ACC112 (cell line): ENCODE results near the gene PLEKHB2.
"Not testable (repeated sequence)": the region's sequence is repeated elsewhere in the genome, so short reads cannot be mapped to it uniquely, and the experiment has no call there.

Experiments used
- H2AFZ ChIP-seq: fragments of 200-600 bp; sonication (generic); one replicate; pipeline ENCODE4 v1.6.0; 2017; ENCODE audit warnings: antibody characterized with exemption, low read length; ENCODE audit not compliant: unreplicated experiment
- H3K27ac ChIP-seq: fragments of 200-600 bp; sonication (generic); 2 replicates; pipeline ENCODE4 v1.5.1; 2014; ENCODE audit warnings: low read depth, mild to moderate bottlenecking, antibody characterized with exemption, low read length, moderate library complexity
- H3K27me3 ChIP-seq: fragments of 200-600 bp; sonication (generic); 2 replicates; pipeline ENCODE4 v1.6.1; 2014; ENCODE audit warnings: mild to moderate bottlenecking, antibody characterized with exemption, low read length, moderate library complexity, mixed read lengths; ENCODE audit not compliant: insufficient read depth
- H3K36me3 ChIP-seq: fragments of 200-600 bp; sonication (generic); 2 replicates; pipeline ENCODE4 v1.6.1; 2016; ENCODE audit warnings: mild to moderate bottlenecking, antibody characterized with exemption, low read length, moderate library complexity, mixed read lengths; ENCODE audit not compliant: insufficient read depth
- H3K4me1 ChIP-seq: fragments of 200-600 bp; sonication (generic); one replicate; pipeline ENCODE4 v1.6.1; 2016; ENCODE audit warnings: low read length, mixed read lengths; ENCODE audit not compliant: insufficient read depth, unreplicated experiment, control insufficient read depth
- H3K4me3 ChIP-seq: fragments of 200-600 bp; sonication (generic); 2 replicates; pipeline ENCODE4 v1.5.1; 2014; ENCODE audit warnings: mild to moderate bottlenecking, low read depth, low read length
- H3K79me2 ChIP-seq: fragments of 200-600 bp; sonication (generic); one replicate; pipeline ENCODE4 v1.6.0; 2016; ENCODE audit warnings: low read length; ENCODE audit not compliant: control insufficient read depth, unreplicated experiment, insufficient read depth

PLEKHB2 gene

GRCh38 chr2:131145040-131145439 lies 39.9 kb downstream of the PLEKHB2 start:
- peaks cover 8% of the 10 kb centered on the region for H3K79me2 ChIP-seq
- no peak overlapping the region for H2AFZ ChIP-seq
- H3K4me1 ChIP-seq, result no peaks in the 10 kb centered on the region
- H3K36me3 ChIP-seq, result peaks cover 35% of the 10 kb centered on the region
- no peak overlapping the region for H3K4me3 ChIP-seq
- no peaks in the 10 kb centered on the region for H3K27me3 ChIP-seq
- H3K27ac ChIP-seq, result no peak overlapping the region

- no peaks in the 10 kb centered on the region for H3K27me3 ChIP-seq
- H3K4me1 ChIP-seq, result no peaks in the 10 kb centered on the region
- H2AFZ ChIP-seq, result no peak overlapping the region
- no peak overlapping the region for H3K4me3 ChIP-seq
- H3K36me3 ChIP-seq, result peaks cover 28% of the 10 kb centered on the region
- H3K79me2 ChIP-seq, result peaks cover 8% of the 10 kb centered on the region
- H3K27ac ChIP-seq, result no peak overlapping the region
Measured at GRCh38 chr2:131146231-131146630, 41.1 kb downstream of the PLEKHB2 start.

GRCh38 chr2:131146749-131147148 lies 41.6 kb downstream of the PLEKHB2 start:
- no peak overlapping the region for H3K4me3 ChIP-seq
- peaks cover 28% of the 10 kb centered on the region for H3K36me3 ChIP-seq
- no peak overlapping the region for H3K27ac ChIP-seq
- H3K4me1 ChIP-seq, result no peaks in the 10 kb centered on the region
- H2AFZ ChIP-seq, result no peak overlapping the region
- peaks cover 8% of the 10 kb centered on the region for H3K79me2 ChIP-seq
- no peaks in the 10 kb centered on the region for H3K27me3 ChIP-seq

GRCh38 chr2:131148426-131148825 lies 43.3 kb downstream of the PLEKHB2 start:
- Histone ChIP-seq H3K27me3 (no peaks in the 10 kb centered on the region), H3K36me3 (peaks cover 19% of the 10 kb centered on the region; the same call in 1 of the 2 replicates), H3K4me1 (no peaks in the 10 kb centered on the region), H3K27ac (no peak overlapping the region), H3K4me3 (no peak overlapping the region), H3K79me2 (peaks cover 4% of the 10 kb centered on the region), H2AFZ (no peak overlapping the region)

- H2AFZ ChIP-seq, H3K4me3 ChIP-seq, H3K27me3 ChIP-seq, H3K27ac ChIP-seq, H3K36me3 ChIP-seq, H3K4me1 ChIP-seq, H3K79me2 ChIP-seq: not testable (repeated sequence)
Measured at GRCh38 chr2:131150109-131150508, 45.0 kb downstream of the PLEKHB2 start.

GRCh38 chr2:131151398-131151797 lies 46.3 kb downstream of the PLEKHB2 start:
- no peak overlapping the region for H3K27ac ChIP-seq
- 0 out of 2 replicates have a peak, but pooled peaks cover 7% of the 10 kb centered on the region for H3K36me3 ChIP-seq
- no peak overlapping the region for H3K4me3 ChIP-seq
- H3K27me3 ChIP-seq, result no peaks in the 10 kb centered on the region
- H3K4me1 ChIP-seq, result no peaks in the 10 kb centered on the region
- no peak overlapping the region for H2AFZ ChIP-seq
- H3K79me2 ChIP-seq, result no peaks in the 10 kb centered on the region

GRCh38 chr2:131152074-131152473 lies 46.9 kb downstream of the PLEKHB2 start:
- Histone ChIP-seq H3K79me2 (no peaks in the 10 kb centered on the region), H3K4me3 (no peak overlapping the region), H3K4me1 (no peaks in the 10 kb centered on the region), H2AFZ (no peak overlapping the region), H3K27me3 (no peaks in the 10 kb centered on the region), H3K36me3 (0 out of 2 replicates have a peak, but pooled peaks cover 7% of the 10 kb centered on the region), H3K27ac (no peak overlapping the region)

GRCh38 chr2:131153529-131153928 lies 48.4 kb downstream of the PLEKHB2 start:
- H3K27me3 ChIP-seq, result no peaks in the 10 kb centered on the region
- H2AFZ ChIP-seq, result no peak overlapping the region
- H3K36me3 ChIP-seq, result 0 out of 2 replicates have a peak, but pooled peaks cover 7% of the 10 kb centered on the region
- H3K4me1 ChIP-seq, result no peaks in the 10 kb centered on the region
- no peak overlapping the region for H3K4me3 ChIP-seq
- H3K27ac ChIP-seq, result no peak overlapping the region
- H3K79me2 ChIP-seq, result no peaks in the 10 kb centered on the region

GRCh38 chr2:131154071-131154531 lies 49.0 kb downstream of the PLEKHB2 start:
- 0 out of 2 replicates have a peak, but pooled peaks cover 4% of the 10 kb centered on the region for H3K36me3 ChIP-seq
- no peaks in the 10 kb centered on the region for H3K79me2 ChIP-seq
- H3K27me3 ChIP-seq, result no peaks in the 10 kb centered on the region
- H3K4me1 ChIP-seq, result no peaks in the 10 kb centered on the region
- H2AFZ ChIP-seq, result no peak overlapping the region
- no peak overlapping the region for H3K27ac ChIP-seq
- H3K4me3 ChIP-seq, result no peak overlapping the region

- H3K27me3 ChIP-seq, result no peaks in the 10 kb centered on the region
- H3K27ac ChIP-seq, result no peak overlapping the region
- no peak overlapping the region for H3K4me3 ChIP-seq
- no peaks in the 10 kb centered on the region for H3K36me3 ChIP-seq
- no peak overlapping the region for H2AFZ ChIP-seq
- H3K4me1 ChIP-seq, result no peaks in the 10 kb centered on the region
- no peaks in the 10 kb centered on the region for H3K79me2 ChIP-seq
Measured at GRCh38 chr2:131154647-131155046, 49.5 kb downstream of the PLEKHB2 start.

- Histone ChIP-seq H3K36me3 (no peaks in the 10 kb centered on the region), H3K4me3 (no peak overlapping the region), H3K4me1 (no peaks in the 10 kb centered on the region), H2AFZ (no peak overlapping the region), H3K27ac (no peak overlapping the region), H3K79me2 (no peaks in the 10 kb centered on the region), H3K27me3 (no peaks in the 10 kb centered on the region)
Measured at GRCh38 chr2:131155208-131155855, 50.2 kb downstream of the PLEKHB2 start.
